ENCODE data around the gene RCOR1. TPM values are rescaled to one million over a fixed set of nuclear protein-coding genes. Genes with fewer than 3 reads are reported as not detected.

RCOR1 gene
- polyA plus RNA-seq, 1 donor (not counting 4 experiments of a cell fraction or from before 2014, with no cell fraction given) = 27.0 TPM

DNA sequence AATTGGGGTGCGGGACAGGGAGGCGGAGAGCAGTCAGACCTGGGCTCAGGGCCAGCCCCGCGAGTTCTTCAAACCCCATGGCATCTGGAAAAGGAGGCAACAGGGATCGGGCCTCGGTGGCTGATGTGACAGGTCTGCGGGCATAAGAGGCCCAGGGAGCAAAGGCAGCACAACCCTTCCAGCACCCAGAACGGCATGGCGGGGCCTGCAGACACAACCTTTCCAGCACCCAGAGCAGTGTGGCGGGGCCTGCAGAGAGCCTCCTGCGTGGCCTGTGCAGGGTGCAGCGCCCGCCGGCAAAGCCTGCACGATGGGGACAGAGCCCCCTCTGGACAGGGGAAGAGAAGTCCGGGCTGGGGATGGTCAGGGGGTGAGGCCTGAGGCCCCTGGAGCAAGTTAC, 158.6 kb downstream of the RCOR1 start:
- Histone ChIP-seq H3K4me3 (ENCODE audit: control insufficient read depth in 2 of 3, extremely low read depth in 1 of 3, insufficient read depth in 2 of 3, low read depth in 1 of 3, low read length in 3 of 3) (no peak overlapping the region), H3K27ac (ENCODE audit: control insufficient read depth, insufficient read depth, low read length) (no peak overlapping the region), H3K36me3 (ENCODE audit: control insufficient read depth in 2 of 2, extremely low read depth in 1 of 2, insufficient read depth in 2 of 2, low read length in 2 of 2) (peaks cover 0 to 16% of the 10 kb centered on the region in 2 experiments), H4K20me1 (ENCODE audit: control insufficient read depth, extremely low read depth, insufficient read depth, low read length) (no peaks in the 10 kb centered on the region), H3K4me1 (ENCODE audit: control insufficient read depth, extremely low read depth, insufficient read depth, low read length) (no peaks in the 10 kb centered on the region), H3K27me3 (ENCODE audit: control insufficient read depth, extremely low read depth, insufficient read depth, low read length) (no peaks in the 10 kb centered on the region), H3K9me1 (ENCODE audit: control insufficient read depth, extremely low read depth, insufficient read depth, low read length) (no peaks in the 10 kb centered on the region), H3K9ac (ENCODE audit: control insufficient read depth, extremely low read depth, insufficient read depth, low read length) (no peak overlapping the region), H3K9me3 (ENCODE audit: control insufficient read depth, low read depth, low read length) (no peaks in the 10 kb centered on the region), H3K79me2 (ENCODE audit: control insufficient read depth, insufficient read depth, low read length) (no peaks in the 10 kb centered on the region), H3K4me2 (ENCODE audit: control insufficient read depth, extremely low read depth, insufficient read depth, low read depth, low read length) (no peak overlapping the region), H2AFZ (ENCODE audit: control insufficient read depth, low read length) (no peak overlapping the region)
- dilution Hi-C loops (cut with MboI; ENCODE audit: extremely low pct_ligation_motif_present, low sequenced_read_pairs) = no loop called here
- DNase-seq (ENCODE audit: low read depth, low spot score) (no peak), FAIRE-seq (no peak)
- TF ChIP-seq, protein P1, sequence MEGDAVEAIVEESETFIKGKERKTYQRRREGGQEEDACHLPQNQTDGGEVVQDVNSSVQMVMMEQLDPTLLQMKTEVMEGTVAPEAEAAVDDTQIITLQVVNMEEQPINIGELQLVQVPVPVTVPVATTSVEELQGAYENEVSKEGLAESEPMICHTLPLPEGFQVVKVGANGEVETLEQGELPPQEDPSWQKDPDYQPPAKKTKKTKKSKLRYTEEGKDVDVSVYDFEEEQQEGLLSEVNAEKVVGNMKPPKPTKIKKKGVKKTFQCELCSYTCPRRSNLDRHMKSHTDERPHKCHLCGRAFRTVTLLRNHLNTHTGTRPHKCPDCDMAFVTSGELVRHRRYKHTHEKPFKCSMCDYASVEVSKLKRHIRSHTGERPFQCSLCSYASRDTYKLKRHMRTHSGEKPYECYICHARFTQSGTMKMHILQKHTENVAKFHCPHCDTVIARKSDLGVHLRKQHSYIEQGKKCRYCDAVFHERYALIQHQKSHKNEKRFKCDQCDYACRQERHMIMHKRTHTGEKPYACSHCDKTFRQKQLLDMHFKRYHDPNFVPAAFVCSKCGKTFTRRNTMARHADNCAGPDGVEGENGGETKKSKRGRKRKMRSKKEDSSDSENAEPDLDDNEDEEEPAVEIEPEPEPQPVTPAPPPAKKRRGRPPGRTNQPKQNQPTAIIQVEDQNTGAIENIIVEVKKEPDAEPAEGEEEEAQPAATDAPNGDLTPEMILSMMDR (optimal IDR thresholded peaks at IDR 0.05 in 1 of 3, IDR thresholded peaks at IDR 0.05 in 1 of 3, conservative IDR thresholded peaks at IDR 0.05 in 1 of 3; ENCODE audit: extremely low read depth in 1 of 3, insufficient read depth in 2 of 3, low read length in 3 of 3) = no peak
- TF ChIP-seq EZH2 (IDR thresholded peaks at IDR 0.05; ENCODE audit: low read length) = no peak

DNA sequence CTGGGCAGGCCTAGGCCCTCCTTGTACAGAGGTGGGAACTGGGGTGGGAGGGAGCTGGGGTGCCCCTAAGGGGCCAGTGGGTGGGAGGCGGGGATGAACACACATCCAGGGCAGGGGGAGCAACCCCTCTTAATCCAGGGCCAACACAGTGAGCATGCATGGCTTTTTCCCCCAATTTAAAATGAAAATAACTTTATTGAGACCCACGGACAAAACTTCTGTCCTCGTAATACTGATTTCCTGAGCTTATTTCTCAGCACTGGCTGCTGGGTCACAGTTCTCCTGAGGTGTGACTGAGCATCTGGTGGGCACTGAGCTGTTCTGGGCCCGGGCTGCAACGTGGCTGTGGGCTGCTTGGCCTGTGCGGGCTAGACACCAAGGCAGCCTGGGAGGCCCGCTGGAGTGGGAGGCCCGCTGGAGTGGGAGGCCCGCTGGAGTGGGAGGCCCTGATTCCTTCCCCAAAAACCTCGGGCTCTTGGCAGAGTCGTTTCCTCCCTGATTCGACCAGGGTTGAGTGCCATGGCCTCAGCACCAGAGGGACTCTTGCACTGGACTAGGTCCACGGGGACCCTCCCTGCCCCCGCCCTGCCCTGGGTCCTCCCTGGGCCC, 159.9 kb downstream of the RCOR1 start:
- Histone ChIP-seq H3K4me1 (ENCODE audit: control insufficient read depth, extremely low read depth, insufficient read depth, low read length) (no peaks in the 10 kb centered on the region), H2AFZ (ENCODE audit: control insufficient read depth, low read length) (no peak overlapping the region), H4K20me1 (ENCODE audit: control insufficient read depth, extremely low read depth, insufficient read depth, low read length) (no peaks in the 10 kb centered on the region), H3K9me3 (ENCODE audit: control insufficient read depth, low read depth, low read length) (no peaks in the 10 kb centered on the region), H3K4me2 (ENCODE audit: control insufficient read depth, extremely low read depth, insufficient read depth, low read depth, low read length) (no peak overlapping the region), H3K79me2 (ENCODE audit: control insufficient read depth, insufficient read depth, low read length) (no peaks in the 10 kb centered on the region), H3K27me3 (ENCODE audit: control insufficient read depth, extremely low read depth, insufficient read depth, low read length) (no peaks in the 10 kb centered on the region), H3K27ac (ENCODE audit: control insufficient read depth, insufficient read depth, low read length) (no peak overlapping the region), H3K9me1 (ENCODE audit: control insufficient read depth, extremely low read depth, insufficient read depth, low read length) (no peaks in the 10 kb centered on the region), H3K4me3 (ENCODE audit: control insufficient read depth in 2 of 3, extremely low read depth in 1 of 3, insufficient read depth in 2 of 3, low read depth in 1 of 3, low read length in 3 of 3) (no peak overlapping the region), H3K36me3 (ENCODE audit: control insufficient read depth in 2 of 2, extremely low read depth in 1 of 2, insufficient read depth in 2 of 2, low read length in 2 of 2) (peaks cover 0 to 11% of the 10 kb centered on the region in 2 experiments), H3K9ac (ENCODE audit: control insufficient read depth, extremely low read depth, insufficient read depth, low read length) (no peak overlapping the region)
- DNase-seq (ENCODE audit: low read depth, low spot score) (no peak), FAIRE-seq (no peak)
- TF ChIP-seq EZH2 (IDR thresholded peaks at IDR 0.05; ENCODE audit: low read length) = no peak
- TF ChIP-seq, protein P1 (optimal IDR thresholded peaks at IDR 0.05 in 1 of 3, IDR thresholded peaks at IDR 0.05 in 1 of 3, conservative IDR thresholded peaks at IDR 0.05 in 1 of 3; ENCODE audit: extremely low read depth in 1 of 3, insufficient read depth in 2 of 3, low read length in 3 of 3) = no peak
- dilution Hi-C loops (cut with MboI; ENCODE audit: extremely low pct_ligation_motif_present, low sequenced_read_pairs) = no loop called here

Measured in keratinocyte (primary cell).